HG03457 (cell line): Measurements from ENCODE around the gene LY6G5B.

Experiments used
- ATAC-seq: cut with Tn5 transposase; IDR thresholded peaks from one replicate; pipeline ENCODE4 v1.9.1; 2021; ENCODE audit warnings: moderate number of reproducible peaks; ENCODE audit not compliant: unreplicated experiment

Gene LY6G5B, protein sequence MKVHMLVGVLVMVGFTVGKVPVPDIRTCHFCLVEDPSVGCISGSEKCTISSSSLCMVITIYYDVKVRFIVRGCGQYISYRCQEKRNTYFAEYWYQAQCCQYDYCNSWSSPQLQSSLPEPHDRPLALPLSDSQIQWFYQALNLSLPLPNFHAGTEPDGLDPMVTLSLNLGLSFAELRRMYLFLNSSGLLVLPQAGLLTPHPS

GRCh38 chr6:31669676-31670075 is at the start of gene LY6G5B:
Gene LY6G5B, plus strand, starts transcription at chr6:31669976. Its CDS starts 975 bp downstream, at chr6:31670951.
- no peak for ATAC-seq

DNA sequence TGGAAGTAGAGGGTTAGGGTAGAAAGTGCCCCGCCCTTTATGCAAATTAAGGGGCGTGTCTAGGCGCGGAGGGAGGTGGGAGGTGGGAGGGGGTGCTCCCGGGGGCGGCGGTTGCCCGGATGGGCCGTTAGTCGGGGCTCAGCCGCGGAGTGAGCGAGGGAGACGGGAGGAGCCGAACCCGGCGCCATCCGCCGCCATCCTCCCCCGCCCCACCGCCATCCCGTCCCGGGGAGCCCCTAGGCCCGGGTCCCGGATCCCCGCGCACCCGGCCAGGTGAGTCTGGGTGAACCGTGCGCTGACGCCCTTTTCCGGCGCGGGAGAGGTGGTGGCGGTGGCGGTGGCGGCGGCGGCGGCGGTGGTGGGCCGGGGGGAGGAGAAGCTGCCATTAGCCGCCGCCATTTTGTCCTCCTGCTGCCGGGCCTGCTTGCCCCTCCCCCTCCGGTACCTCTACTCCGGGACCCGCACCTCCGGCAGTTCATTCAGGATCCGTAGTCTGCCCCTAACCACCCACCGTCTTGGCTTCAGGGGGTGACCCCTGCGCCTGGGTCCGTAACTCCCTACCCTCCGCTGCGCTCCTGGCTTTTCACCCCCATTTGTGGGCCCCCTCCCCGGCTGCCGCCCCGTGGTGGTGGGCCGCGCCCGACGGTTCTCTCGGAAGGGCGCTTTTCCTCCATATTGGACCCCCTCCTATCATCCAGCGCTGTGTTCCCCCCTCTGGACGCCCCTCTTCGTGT is 49.0 kb upstream of the LY6G5B start, which contains the start of gene PRRC2A:
PRRC2A (plus strand) TSS at position 130 of the 734 bp plus-strand sequence. CDS start 2,075 bp downstream, outside the sequence.
- ATAC-seq: peak; percentile 28

DNA sequence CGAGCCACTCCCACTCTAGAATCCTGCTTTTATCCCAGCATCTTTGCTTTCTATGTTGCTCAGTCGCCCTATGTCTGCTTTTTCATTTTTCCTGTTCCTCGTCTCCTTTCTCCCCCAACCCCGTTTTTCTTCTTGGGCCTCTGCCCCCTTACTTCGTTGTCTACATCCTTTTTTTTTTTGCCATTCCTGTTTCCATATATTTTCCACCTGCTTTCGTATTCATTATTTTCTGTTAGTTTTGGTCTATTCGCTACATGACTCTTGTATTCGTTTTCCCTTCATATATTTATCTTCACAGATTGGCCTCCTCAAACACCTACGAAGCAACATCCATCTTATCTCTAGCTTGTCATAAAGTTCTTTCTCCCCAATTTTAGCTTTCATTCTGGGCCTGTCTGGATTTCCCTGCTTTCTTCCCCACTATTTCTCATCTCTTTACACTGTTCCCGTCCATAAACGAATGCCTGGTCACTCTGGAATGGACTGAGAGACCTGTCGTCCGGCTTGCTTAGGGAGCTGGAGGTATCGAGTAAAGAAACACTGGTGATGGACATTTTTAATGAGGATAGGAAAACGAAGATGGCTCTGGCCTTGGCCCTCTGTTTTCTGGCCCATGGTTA is 48.3 kb upstream of the LY6G5B start:
- no peak for ATAC-seq

GRCh38 chr6:31621991-31622390 is 47.8 kb upstream of the LY6G5B start:
- ATAC-seq: no peak

- ATAC-seq: no peak
Observed at GRCh38 chr6:31622684-31623091, 47.1 kb upstream of the LY6G5B start.

GRCh38 chr6:31624070-31624469 is 45.7 kb upstream of the LY6G5B start:
- no peak for ATAC-seq

- no peak for ATAC-seq
Observed at GRCh38 chr6:31626952-31627351, 42.8 kb upstream of the LY6G5B start.

GRCh38 chr6:31627690-31628287 is 42.0 kb upstream of the LY6G5B start:
- no peak for ATAC-seq

DNA sequence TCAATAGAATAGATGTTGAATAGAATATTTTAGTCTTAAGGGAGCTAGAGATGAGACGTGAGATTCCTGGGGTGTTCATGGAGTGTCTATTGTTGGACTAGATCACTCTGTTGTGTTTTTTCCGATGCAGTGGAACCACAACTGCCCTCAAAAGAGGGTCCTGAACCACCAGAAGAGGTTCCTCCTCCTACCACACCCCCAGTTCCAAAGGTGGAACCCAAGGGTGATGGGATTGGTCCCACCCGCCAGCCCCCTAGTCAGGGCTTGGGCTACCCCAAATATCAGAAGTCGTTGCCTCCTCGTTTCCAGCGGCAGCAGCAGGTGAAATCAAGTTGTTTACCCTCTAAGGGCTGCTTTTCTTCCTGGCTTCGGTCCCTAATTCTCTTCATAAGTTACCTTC is 40.8 kb upstream of the LY6G5B start:
- ATAC-seq: no peak

- no peak for ATAC-seq
Observed at GRCh38 chr6:31630177-31630934, 39.4 kb upstream of the LY6G5B start.

GRCh38 chr6:31631209-31631608 is 38.6 kb upstream of the LY6G5B start:
- no peak for ATAC-seq

DNA sequence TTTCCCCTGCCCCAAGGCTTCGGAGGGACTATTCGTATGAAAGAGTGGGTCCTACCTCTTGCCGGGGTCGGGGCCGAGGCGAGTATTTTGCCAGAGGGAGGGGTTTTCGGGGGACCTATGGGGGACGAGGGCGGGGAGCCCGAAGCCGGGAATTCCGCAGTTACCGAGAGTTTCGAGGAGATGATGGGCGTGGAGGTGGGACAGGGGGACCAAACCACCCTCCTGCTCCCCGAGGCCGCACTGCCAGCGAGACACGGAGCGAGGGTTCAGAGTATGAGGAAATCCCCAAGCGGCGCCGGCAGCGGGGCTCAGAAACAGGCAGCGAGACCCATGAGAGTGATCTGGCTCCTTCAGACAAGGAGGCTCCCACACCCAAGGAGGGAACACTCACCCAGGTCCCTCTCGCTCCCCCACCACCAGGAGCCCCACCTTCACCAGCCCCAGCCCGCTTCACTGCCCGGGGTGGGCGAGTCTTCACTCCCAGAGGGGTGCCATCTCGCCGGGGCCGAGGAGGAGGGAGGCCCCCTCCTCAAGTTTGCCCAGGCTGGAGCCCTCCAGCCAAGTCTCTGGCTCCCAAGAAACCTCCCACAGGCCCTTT is 38.0 kb upstream of the LY6G5B start:
- ATAC-seq: no peak

DNA sequence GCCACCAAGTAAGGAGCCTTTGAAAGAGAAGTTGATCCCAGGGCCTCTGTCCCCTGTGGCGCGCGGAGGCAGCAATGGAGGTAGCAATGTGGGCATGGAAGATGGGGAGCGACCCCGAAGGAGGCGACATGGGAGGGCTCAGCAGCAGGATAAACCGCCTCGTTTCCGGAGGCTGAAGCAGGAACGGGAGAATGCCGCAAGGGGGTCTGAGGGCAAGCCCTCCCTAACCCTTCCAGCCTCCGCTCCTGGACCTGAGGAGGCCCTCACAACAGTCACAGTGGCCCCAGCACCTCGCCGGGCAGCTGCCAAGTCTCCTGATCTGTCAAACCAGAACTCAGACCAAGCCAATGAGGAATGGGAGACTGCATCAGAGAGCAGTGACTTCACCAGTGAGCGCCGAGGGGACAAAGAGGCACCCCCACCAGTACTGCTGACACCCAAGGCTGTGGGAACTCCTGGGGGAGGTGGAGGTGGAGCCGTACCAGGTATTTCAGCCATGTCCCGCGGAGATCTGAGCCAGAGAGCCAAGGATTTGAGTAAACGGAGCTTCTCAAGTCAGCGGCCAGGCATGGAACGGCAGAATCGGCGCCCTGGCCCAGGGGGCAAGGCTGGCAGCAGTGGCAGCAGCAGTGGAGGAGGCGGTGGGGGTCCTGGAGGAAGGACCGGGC is 37.4 kb upstream of the LY6G5B start:
- no peak for ATAC-seq

GRCh38 chr6:31633447-31633846 is 36.3 kb upstream of the LY6G5B start:
- no peak for ATAC-seq

- no peak for ATAC-seq
Observed at GRCh38 chr6:31634131-31634530, 35.6 kb upstream of the LY6G5B start.

GRCh38 chr6:31634969-31635575 is 34.7 kb upstream of the LY6G5B start:
- ATAC-seq: no peak

DNA sequence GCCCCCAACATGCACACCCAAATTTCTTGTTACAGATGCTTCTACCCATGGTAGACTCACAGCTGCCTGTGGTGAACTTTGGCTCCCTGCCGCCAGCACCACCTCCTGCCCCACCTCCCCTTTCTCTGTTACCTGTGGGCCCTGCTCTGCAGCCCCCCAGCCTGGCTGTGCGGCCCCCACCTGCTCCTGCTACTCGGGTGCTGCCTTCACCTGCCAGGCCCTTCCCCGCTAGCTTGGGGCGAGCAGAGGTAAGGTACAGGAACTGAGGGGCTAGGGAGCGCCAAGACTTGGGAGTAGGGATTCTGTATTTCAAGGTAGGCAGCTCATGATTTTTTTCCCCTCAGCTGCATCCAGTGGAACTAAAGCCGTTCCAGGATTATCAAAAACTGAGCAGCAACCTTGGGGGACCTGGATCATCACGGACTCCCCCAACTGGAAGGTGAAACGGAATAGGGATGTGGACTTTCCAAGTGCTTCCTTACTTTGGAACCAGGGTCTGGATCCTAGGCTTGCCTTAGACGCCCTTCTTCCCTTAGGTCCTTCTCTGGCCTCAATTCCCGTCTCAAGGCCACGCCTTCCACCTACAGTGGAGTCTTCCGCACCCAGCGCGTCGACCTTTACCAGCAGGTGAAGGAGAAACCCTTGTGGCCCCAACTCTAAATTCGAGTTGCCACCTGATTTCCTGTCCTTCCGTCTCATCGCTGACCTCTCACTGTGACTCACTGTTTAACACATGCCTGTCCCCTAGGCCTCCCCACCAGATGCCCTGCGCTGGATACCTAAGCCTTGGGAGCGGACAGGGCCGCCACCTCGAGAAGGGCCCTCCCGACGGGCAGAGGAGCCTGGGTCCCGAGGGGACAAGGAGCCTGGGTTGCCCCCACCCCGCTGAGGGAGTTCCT is 32.8 kb upstream of the LY6G5B start:
- ATAC-seq: no peak

DNA sequence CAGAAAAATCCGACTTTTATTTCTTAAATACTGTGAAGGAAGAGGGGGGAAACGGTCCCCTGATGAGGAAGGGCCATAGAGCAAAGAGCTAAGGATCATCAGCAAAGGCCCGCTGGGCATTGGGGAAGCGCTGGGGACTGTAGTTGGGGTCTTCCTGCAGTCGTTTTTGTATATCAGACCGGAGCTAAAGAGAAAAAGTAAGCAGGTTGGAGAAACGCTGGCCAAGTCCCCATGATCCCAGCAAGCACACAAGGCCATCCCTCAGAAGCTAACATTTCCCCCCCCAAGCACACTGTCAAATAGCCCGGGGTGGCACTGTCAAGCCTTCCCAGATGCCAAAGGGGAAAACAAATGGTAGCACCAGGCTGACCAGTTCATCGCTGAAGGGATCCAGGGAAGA is 30.7 kb upstream of the LY6G5B start:
- no peak for ATAC-seq

GRCh38 chr6:31639449-31639861 is 30.3 kb upstream of the LY6G5B start:
- ATAC-seq: no peak
